Body of pancreas (tissue), 4 donors: ENCODE results near the gene HCN3. TPM values are rescaled to one million over a fixed set of nuclear protein-coding genes. Genes with fewer than 3 reads are reported as not detected.

ENCODE experiments used
- ATAC-seq: fragments of 150-250 bp; one replicate; pipeline ENCODE4 v1.9.1; 2016
- DNase-seq, 4 donors: peaks; one replicate each; pipeline ENCODE4 v3.0.0-alpha.2; 2019
- H3K27ac ChIP-seq, 4 donors: fragments of 200-600 bp; sonication (generic); 1 replicate in 3 of 4; 2 replicates in 1 of 4; pipeline versions ENCODE4 v1.5.1 to v1.6.1; 2016 to 2019; ENCODE audit warnings: mild to moderate bottlenecking in 1 of 4, mixed read lengths in 1 of 4, moderate library complexity in 1 of 4
- H3K27me3 ChIP-seq, 2 donors: fragments of 200-600 bp; sonication (generic); one replicate each; pipeline ENCODE4 v1.6.0; 2016; ENCODE audit warnings: mild to moderate bottlenecking in 1 of 2
- H3K36me3 ChIP-seq, 2 donors: fragments of 200-600 bp; sonication (generic); replicated peaks in 1 of 2; 2 replicates each; pipeline ENCODE4 v1.5.1; 2016; ENCODE audit warnings: low read depth in 2 of 2; ENCODE audit not compliant: insufficient read depth in 1 of 2
- H3K4me1 ChIP-seq: fragments of 200-600 bp; sonication (generic); one replicate; pipeline ENCODE4 v1.6.0; 2016
- H3K4me3 ChIP-seq, 2 donors: fragments of 200-600 bp; sonication (generic); 1 replicate in 1 of 2; 2 replicates in 1 of 2; pipeline ENCODE4 v1.5.1; 2016 to 2019
- H3K9me3 ChIP-seq, 3 donors: fragments of 200-600 bp; sonication (generic); 1 replicate in 2 of 3; 2 replicates in 1 of 3; pipeline ENCODE4 v1.5.1; 2016
- CTCF ChIP-seq, 7 experiments: fragments of 450-650 bp in 4 of 7; fragments of 200-600 bp in 3 of 7; sonication (generic) in 3 of 7; IDR thresholded peaks; one replicate each; pipeline ENCODE4 v1.5.1; 2016 to 2019; ENCODE audit warnings: antibody characterized with exemption in 7 of 7
- POLR2A ChIP-seq, 3 donors: fragments of 450-650 bp; IDR thresholded peaks; one replicate each; pipeline ENCODE4 v1.6.1; 2016; ENCODE audit warnings: antibody characterized with exemption in 3 of 3, mild to moderate bottlenecking in 2 of 3
- whole genome bisulfite sequencing, 2 donors: methylation state at CpG; one replicate each; pipeline ENCODE4 v1.1.5; 2017; 5-methylcytosine and 5-hydroxymethylcytosine counted together
- intact Hi-C: fragments of 100-400 bp; cut with DNase I; formaldehyde crosslinking; loops from one replicate; pipeline ENCODE4 v1.15.1; 2023
- total RNA-seq, 2 donors: library from RNA; depleted of rRNA; stranded (reverse); fragments of >200 nt; gene quantifications; one replicate each; pipeline ENCODE4 v1.1.0, GENCODE V29; 2016

The HCN3 gene
- total RNA-seq, 2 donors from 2014 or later, result 1.3 to 2.9 TPM

GRCh38 chr1:155282488-155283091 is 5.3 kb downstream of the HCN3 start:
- no peak overlapping the region for H3K4me3 ChIP-seq
- ATAC-seq (no peak), DNase-seq (no peak)
- TF ChIP-seq CTCF (IDR thresholded peaks at IDR 0.05), result no peak
- TF ChIP-seq POLR2A (IDR thresholded peaks at IDR 0.05), result no peak
- no peaks in the 10 kb centered on the region for H3K27me3 ChIP-seq
- intact Hi-C loops, result no loop called here
- no peaks in the 10 kb centered on the region for H3K36me3 ChIP-seq
- no peak overlapping the region for H3K27ac ChIP-seq
- WGBS, 2 donors, result 91 to 94% methylated on average over 29 of the region's 29 CpGs
- peaks cover 9% of the 10 kb centered on the region for H3K4me1 ChIP-seq
- no peaks in the 10 kb centered on the region for H3K9me3 ChIP-seq

- no peaks in the 10 kb centered on the region for H3K27me3 ChIP-seq
- TF ChIP-seq CTCF (IDR thresholded peaks at IDR 0.05), result no peak
- TF ChIP-seq POLR2A (IDR thresholded peaks at IDR 0.05), result no peak
- no peaks in the 10 kb centered on the region for H3K9me3 ChIP-seq
- intact Hi-C loops, result no loop called here
- no peak for DNase-seq
- H3K27ac ChIP-seq, result no peak overlapping the region
- ATAC-seq, result no peak
- H3K4me1 ChIP-seq, result no peaks in the 10 kb centered on the region
- 80 to 81% methylated on average over 12 of the region's 12 CpGs for WGBS, 2 donors
- H3K36me3 ChIP-seq, result no peaks in the 10 kb centered on the region
- no peak overlapping the region for H3K4me3 ChIP-seq
Measured at GRCh38 chr1:155284476-155284875, 7.2 kb downstream of the HCN3 start.

GRCh38 chr1:155285063-155285462 is 7.8 kb downstream of the HCN3 start:
- TF ChIP-seq POLR2A (IDR thresholded peaks at IDR 0.05), result no peak
- TF ChIP-seq CTCF (IDR thresholded peaks at IDR 0.05), result no peak
- Histone ChIP-seq H3K9me3 (no peaks in the 10 kb centered on the region), H3K27ac (no peak overlapping the region), H3K4me1 (no peaks in the 10 kb centered on the region), H3K27me3 (no peaks in the 10 kb centered on the region), H3K36me3 (no peaks in the 10 kb centered on the region), H3K4me3 (no peak overlapping the region)
- intact Hi-C loops, result no loop called here
- ATAC-seq, result no peak
- DNase-seq, result no peak
- WGBS, 2 donors, result 89 to 95% methylated on average over 14 of the region's 14 CpGs

GRCh38 chr1:155285631-155286044 is 8.4 kb downstream of the HCN3 start:
- no peak for TF ChIP-seq POLR2A (IDR thresholded peaks at IDR 0.05)
- no peak for TF ChIP-seq CTCF (IDR thresholded peaks at IDR 0.05)
- WGBS, 2 donors, result 50 to 79% methylated on average over 2 to 18 of the region's 18 CpGs
- Histone ChIP-seq H3K4me1 (no peaks in the 10 kb centered on the region), H3K27me3 (no peaks in the 10 kb centered on the region), H3K4me3 (no peak overlapping the region), H3K9me3 (no peaks in the 10 kb centered on the region), H3K36me3 (no peaks in the 10 kb centered on the region), H3K27ac (no peak overlapping the region)
- ATAC-seq, result no peak
- DNase-seq, result no peak
- intact Hi-C loops, result no loop called here

DNA sequence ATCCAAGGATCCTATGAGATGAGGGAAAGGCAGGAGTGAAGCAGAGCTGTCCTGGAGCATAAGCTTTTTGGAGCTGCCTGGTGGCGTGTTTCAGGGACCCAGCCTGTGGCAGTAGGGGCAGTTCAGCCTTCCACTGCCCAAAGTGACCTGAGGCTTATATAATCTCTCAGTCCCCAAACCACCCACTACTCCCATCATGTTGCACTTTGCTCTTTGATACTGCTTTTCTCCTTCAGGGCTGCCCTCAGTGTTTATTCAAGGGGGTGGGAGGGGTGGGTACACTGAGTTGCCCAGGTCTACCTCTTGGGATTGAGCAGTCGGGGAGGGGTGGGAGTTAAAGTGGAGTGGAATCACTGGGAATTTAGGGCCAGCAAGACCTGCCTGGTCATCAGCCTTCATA is 9.3 kb downstream of the HCN3 start:
- Histone ChIP-seq H3K4me3 (no peak overlapping the region), H3K4me1 (no peaks in the 10 kb centered on the region), H3K9me3 (no peaks in the 10 kb centered on the region), H3K27me3 (no peaks in the 10 kb centered on the region), H3K36me3 (no peaks in the 10 kb centered on the region), H3K27ac (no peak overlapping the region)
- no peak for TF ChIP-seq POLR2A (IDR thresholded peaks at IDR 0.05)
- TF ChIP-seq CTCF (IDR thresholded peaks at IDR 0.05), result no peak
- DNase-seq (no peak), ATAC-seq (no peak)
- WGBS, 2 donors, result 84 to 88% methylated on average over 2 of the region's 2 CpGs
- intact Hi-C loops, result no loop called here
